ENCODE measurements around the gene CDH24. TPM values are rescaled to one million over a fixed set of nuclear protein-coding genes. Genes with fewer than 3 reads are reported as not detected.

The CDH24 gene
- total RNA-seq, 2 donors from 2014 or later = 1.1 to 6.2 TPM

GRCh38 chr14:23093526-23093925 lies 36.2 kb upstream of the CDH24 start:
- H3K36me3 ChIP-seq = peaks cover 46% of the 10 kb centered on the region
- peaks cover 19 to 33% of the 10 kb centered on the region in 2 donors for H3K4me1 ChIP-seq (ENCODE audit: control insufficient read depth in 1 of 2, low read depth in 2 of 2)
- no peak for DNase-seq (ENCODE audit: low spot score)
- no peak for ATAC-seq (ENCODE audit: insufficient number of reproducible peaks, low FRiP score, low read depth)
- TF ChIP-seq CTCF (IDR thresholded peaks at IDR 0.05) = no peak
- H3K4me3 ChIP-seq = peak overlapping the region; percentile 78
- no peak overlapping the region for H3K27ac ChIP-seq
- H3K27me3 ChIP-seq (replicated peaks; ENCODE audit: insufficient read depth) = no peaks in the 10 kb centered on the region
- no peaks in the 10 kb centered on the region for H3K9me3 ChIP-seq

- Histone ChIP-seq H3K27me3 (replicated peaks; ENCODE audit: insufficient read depth) (no peaks in the 10 kb centered on the region), H3K9me3 (no peaks in the 10 kb centered on the region), H3K36me3 (peaks cover 42% of the 10 kb centered on the region), H3K4me1 (ENCODE audit: control insufficient read depth in 1 of 2, low read depth in 2 of 2) (peaks cover 19 to 33% of the 10 kb centered on the region in 2 donors), H3K4me3 (peak overlapping the region; percentile 78), H3K27ac (no peak overlapping the region)
- no peak for ATAC-seq (ENCODE audit: insufficient number of reproducible peaks, low FRiP score, low read depth)
- DNase-seq (ENCODE audit: low spot score) = no peak
- no peak for TF ChIP-seq CTCF (IDR thresholded peaks at IDR 0.05)
These were observed 35.8 kb upstream of the CDH24 start for GRCh38 chr14:23093104-23093503.

- no peak for ATAC-seq (ENCODE audit: insufficient number of reproducible peaks, low FRiP score, low read depth)
- Histone ChIP-seq H3K27ac (no peak overlapping the region), H3K9me3 (no peaks in the 10 kb centered on the region), H3K36me3 (peaks cover 48% of the 10 kb centered on the region), H3K4me3 (no peak overlapping the region), H3K27me3 (replicated peaks; ENCODE audit: insufficient read depth) (no peaks in the 10 kb centered on the region), H3K4me1 (ENCODE audit: control insufficient read depth in 1 of 2, low read depth in 2 of 2) (peaks cover 13 to 22% of the 10 kb centered on the region in 2 donors)
- TF ChIP-seq CTCF (IDR thresholded peaks at IDR 0.05) = no peak
- DNase-seq (ENCODE audit: low spot score) = no peak
These were observed 34.2 kb upstream of the CDH24 start for GRCh38 chr14:23091294-23092225.

GRCh38 chr14:23090254-23090636 lies 32.9 kb upstream of the CDH24 start:
- ATAC-seq (ENCODE audit: insufficient number of reproducible peaks, low FRiP score, low read depth) = no peak
- no peak for DNase-seq (ENCODE audit: low spot score)
- H3K27me3 ChIP-seq (replicated peaks; ENCODE audit: insufficient read depth) = no peaks in the 10 kb centered on the region
- H3K4me1 ChIP-seq (ENCODE audit: control insufficient read depth in 1 of 2, low read depth in 2 of 2) = peaks cover 11 to 20% of the 10 kb centered on the region in 2 donors
- no peak for TF ChIP-seq CTCF (IDR thresholded peaks at IDR 0.05)
- H3K36me3 ChIP-seq = peaks cover 59% of the 10 kb centered on the region
- no peak overlapping the region for H3K4me3 ChIP-seq
- H3K27ac ChIP-seq = no peak overlapping the region
- H3K9me3 ChIP-seq = no peaks in the 10 kb centered on the region

- no peak overlapping the region for H3K4me3 ChIP-seq
- no peaks in the 10 kb centered on the region for H3K9me3 ChIP-seq
- H3K4me1 ChIP-seq (ENCODE audit: control insufficient read depth in 1 of 2, low read depth in 2 of 2) = peaks cover 11 to 20% of the 10 kb centered on the region in 2 donors
- no peaks in the 10 kb centered on the region for H3K27me3 ChIP-seq (replicated peaks; ENCODE audit: insufficient read depth)
- no peak for ATAC-seq (ENCODE audit: insufficient number of reproducible peaks, low FRiP score, low read depth)
- no peak for TF ChIP-seq CTCF (IDR thresholded peaks at IDR 0.05)
- peaks cover 61% of the 10 kb centered on the region for H3K36me3 ChIP-seq
- no peak overlapping the region for H3K27ac ChIP-seq
- DNase-seq (ENCODE audit: low spot score) = no peak
These were observed 32.4 kb upstream of the CDH24 start for GRCh38 chr14:23089498-23090253.

Measured in thoracic aorta (tissue), 2 donors.